ENCODE results near the gene IL17B.
"Not testable (repeated sequence)": the region's sequence is repeated elsewhere in the genome, so short reads cannot be mapped to it uniquely, and the experiment has no call there.

Gene IL17B

DNA sequence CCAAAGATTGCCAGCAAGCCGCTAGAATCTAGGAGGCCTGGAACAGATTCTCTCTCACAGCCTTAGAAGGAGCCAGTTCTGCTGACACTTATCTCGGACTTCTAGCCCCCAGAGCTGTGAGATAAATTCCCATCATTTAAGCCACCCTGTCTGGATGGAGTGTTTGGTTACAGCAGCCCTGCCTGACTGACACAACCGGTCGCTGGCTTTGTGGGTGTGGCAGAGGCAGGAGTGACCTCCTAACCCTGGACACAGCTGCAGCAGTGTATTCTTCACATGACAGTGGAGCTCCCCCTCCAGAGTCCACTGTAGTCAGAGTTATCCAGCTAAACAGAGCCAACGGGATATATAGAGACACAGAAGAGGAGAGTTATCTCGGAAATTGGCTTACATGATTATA lies 21.2 kb upstream of the IL17B start:
- DNase-seq (ENCODE audit: low spot score) = no peak

DNA sequence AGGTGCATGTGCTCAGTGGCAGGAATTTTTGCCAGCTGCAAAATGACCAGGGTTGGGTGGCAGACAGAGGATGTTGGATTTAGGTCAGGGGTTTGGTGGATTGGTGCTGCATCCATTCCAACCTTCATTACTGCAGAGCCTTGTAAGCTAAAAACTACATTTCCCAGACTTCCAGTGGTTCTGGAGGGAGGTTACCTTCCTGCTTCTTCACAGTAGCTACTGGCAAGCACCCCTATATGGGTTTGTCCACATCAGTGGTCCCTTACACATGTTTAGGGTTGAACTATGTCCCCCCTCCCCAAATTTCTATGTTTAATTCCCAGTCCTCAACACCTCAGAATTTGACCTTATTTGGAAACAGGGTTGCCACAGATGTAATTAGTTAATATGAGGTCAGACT lies 20.7 kb upstream of the IL17B start:
- no peak for DNase-seq (ENCODE audit: low spot score)

DNA sequence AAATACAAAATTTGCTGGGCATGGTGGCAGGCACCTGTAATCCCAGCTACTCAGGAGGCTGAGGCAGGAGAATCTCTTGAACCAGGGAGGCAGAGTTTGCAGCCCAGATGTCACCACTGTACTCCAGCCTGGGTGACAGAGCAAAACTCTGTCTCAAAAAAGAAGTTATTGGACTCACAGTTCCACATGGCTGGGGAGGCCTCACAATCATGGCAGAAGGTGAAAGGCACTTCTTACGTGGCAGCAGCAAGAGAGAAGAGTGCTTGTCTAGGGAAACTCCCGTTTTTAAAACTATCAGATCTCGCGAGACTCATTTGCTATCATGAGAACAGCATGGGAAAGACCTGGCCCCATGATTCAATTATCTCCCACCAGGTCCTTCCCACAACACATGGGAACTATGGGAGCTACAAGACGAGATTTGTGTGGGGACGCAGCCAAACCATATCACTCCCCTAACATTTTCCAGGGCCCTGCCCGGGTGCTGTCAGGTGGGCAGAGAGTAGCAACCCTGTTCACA lies 19.7 kb upstream of the IL17B start:
- DNase-seq (ENCODE audit: low spot score) = not testable (repeated sequence)

DNA sequence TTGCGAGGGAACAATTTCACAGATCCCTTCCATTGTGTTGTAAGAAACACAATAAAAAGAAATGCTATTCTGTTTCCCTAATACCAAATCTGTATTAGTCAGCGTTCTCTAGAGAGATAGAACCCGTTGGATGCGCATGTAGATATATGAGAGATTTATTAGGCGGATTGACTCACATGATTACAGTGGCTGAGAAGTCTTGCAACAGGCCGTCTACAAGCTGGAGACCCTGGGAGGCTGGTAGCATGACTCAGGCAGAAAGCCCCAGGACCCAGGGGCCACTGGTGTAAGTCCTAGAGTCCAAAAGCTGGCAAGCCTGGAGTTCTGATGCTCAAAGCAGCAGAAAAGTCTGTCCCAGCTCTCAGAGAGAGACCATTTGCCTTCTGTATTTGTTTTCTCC lies 18.4 kb upstream of the IL17B start:
- peak; percentile 81 for DNase-seq (ENCODE audit: low spot score)

DNA sequence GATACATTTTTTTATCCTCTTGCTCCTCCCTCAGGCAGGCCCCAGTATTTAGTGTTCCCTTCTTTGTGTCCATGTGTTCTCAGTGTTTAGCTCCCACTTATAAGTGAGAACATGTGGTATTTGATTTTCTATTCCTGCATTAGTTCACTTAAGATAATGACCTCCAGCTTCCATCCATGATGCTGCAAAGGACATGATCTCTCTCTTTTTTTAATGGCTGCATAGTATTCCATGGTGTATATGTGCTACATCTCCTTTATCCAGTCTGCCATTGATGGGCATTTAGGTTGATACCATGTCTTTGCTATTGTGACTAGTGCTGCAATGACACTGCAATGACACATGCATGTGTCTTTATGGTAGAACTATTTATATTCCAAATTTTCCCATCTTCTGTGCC lies 15.9 kb upstream of the IL17B start:
- DNase-seq (ENCODE audit: low spot score) = not testable (repeated sequence)

DNA sequence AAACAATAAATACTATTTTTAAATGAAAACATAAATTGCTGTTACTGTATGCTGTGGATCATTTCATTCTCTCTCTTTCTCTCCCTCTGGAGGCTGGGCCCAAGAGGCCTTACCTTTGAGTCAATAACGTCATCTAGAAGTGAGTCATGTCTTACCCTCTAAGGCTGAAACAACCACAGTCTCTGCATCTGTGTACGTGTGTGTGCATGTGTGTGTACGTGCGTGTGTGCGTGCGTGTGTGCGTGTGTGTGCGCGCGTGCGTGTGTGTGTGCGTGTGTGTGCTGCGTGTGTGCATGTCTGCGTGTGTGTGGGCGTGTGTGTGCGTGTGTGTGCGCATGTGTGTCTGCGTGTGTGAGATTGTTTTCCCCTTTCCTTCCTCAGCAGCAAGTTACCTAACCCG lies 13.6 kb upstream of the IL17B start:
- no peak for DNase-seq (ENCODE audit: low spot score)

DNA sequence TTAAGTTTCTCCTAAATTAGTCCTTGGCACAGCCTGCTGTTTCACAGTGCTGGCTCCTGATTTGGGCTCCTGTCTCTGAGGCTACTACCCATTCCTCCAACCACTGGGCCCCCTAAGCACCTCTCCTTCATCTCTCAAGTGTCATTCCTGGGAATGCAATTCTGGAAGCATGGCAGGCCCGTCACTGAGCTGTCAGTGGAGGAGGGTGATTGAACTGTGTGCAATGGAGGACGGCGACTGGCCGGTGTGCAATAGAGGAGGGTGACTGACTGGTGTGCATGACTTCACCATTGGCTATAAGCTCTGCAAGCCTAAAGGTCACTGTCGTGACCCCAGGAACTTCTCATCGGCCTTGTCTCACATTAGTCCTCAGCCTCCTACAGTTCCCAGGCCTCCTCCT lies 12.4 kb upstream of the IL17B start:
- no peak for DNase-seq (ENCODE audit: low spot score)

DNA sequence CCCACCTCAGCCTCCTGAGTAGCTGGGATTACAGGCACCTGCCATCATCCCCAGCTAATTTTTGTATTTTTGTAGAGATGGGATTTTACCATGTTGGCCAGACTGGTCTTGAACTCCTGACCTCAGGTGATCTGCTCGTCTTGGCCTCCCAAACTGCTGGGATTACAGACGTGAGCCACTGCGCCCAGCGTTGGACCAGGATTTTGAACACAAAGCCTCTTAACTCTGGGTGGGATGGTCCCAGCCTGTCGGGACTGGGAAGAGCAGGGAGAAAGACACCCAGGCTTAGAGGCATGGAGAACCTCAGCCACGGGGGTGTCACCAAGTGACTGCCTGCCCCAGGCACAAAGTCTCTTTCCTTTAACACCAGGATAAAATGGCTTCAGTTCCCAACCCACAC lies 12.0 kb upstream of the IL17B start:
- DNase-seq (ENCODE audit: low spot score) = not testable (repeated sequence)

DNA sequence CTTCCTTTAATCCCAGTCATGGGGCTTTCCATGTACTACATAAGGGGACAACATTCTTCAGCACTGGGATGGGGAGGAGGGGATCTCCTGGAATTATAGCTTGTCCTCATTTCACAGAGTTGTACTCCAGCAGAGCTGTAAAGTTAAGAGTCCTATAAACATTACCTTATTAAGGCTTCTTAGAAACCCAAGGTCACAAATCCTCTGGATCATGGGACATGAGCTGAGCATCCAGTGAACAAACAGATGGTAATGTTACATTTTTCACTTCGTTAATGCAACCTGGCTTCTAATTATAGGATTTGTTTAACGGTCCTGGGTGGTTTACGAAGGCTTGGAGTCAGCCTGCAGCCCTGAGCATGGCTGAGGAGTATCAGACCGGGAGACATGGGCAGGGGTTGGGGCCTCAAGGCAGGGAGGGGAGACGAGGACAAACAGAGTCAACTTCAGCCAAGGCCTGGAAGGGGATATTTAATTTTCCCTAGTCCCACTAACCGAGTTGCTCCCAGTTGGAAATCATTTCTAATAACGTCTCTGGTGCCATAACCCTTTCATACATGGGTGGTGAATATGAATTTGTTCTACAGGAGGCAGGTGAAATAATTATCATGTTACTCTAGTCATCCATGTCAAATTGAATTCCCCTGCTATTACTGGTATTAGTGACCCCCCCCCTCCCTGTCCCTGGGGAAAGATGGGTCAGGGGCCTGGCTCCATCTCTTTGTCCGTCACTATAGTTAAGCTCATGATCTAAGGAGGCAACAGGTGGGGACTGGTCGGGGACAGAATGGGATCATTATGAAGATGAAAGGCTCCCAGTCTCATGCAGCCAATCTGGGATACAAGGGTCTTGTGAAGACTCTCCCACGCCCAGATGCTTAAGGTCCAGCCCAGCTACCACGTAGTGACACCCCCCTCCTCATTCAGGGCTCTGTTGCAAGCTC lies 10.7 kb upstream of the IL17B start:
- DNase-seq (ENCODE audit: low spot score) = no peak

DNA sequence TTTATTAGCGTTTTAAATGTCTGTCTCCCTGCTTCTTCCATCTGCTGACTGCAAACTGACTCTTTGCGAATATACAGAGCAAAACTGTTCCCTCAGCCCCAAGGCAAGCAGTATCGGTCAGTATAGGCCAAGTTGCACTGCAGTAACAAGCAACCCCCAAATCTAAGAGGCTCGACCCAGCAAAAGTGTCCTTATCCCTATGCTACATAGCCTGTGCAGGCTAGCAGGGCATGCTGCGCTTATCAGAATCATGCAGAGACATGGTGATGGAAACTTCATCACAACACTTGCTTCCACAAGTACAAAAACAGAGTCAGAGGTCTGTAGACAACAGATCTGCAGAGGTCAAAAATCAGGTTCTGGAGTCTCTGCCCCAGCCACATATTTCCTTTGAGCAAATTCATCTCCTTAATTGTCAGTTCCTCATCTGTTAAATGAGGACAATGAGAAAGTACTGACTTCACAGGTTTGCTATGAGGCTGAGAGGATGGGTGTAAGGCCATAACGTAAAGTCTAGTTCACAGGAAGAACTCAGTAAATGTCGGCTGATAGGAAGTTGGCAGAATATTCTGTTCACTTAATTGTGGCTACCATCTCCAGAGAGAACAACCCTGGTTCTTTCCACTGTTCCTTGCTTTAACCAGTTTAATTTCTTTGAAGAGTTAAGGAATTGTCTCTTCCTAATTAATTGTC lies 9.6 kb upstream of the IL17B start:
- no peak for DNase-seq (ENCODE audit: low spot score)

DNA sequence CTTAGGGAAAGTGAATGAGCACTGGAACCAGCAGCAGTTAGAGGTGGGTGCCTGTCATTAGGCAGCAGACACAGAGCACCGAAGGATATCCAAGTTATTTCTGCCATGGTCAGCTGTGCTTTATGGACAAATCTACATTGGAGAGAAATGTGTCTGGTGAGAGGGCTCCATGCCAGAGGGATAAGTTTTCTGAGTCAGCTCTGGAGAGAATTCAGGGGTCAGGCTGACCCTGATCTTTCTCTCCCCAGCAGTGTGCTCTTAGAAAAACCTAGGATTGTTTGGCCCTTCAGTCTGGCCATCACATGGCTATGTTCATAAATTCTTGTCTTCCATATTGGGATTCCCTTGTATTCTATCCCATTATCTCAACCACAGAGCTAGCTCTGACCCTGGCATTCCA lies 8.9 kb upstream of the IL17B start:
- peak; percentile 44 for DNase-seq (ENCODE audit: low spot score)

DNA sequence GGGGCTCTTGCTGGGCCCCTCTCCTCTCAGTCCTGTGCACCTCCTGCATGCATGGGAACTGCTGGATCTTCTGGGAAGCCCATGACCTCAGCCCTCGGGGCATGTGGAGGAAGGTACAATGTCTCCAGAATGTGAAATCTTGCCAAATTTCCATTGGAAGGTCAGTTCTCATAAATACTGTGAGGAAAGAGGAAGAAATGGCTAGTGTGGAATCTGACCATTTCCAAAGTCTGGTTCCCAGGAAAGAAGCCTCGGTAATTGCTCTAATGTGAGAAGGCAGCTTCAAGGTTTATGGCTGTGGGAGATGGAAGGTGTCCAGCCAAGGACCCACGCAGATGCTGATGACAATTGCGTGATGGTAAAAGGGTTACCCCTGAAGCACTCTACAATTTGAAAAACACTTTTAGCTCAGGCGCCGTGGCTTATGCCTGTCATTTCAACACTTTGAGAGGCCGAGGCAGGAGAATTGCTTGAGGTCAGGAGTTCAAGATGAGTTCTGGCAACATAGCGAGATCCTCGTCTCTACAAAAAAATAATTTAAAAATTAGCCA lies 8.1 kb upstream of the IL17B start:
- DNase-seq (ENCODE audit: low spot score) = no peak

DNA sequence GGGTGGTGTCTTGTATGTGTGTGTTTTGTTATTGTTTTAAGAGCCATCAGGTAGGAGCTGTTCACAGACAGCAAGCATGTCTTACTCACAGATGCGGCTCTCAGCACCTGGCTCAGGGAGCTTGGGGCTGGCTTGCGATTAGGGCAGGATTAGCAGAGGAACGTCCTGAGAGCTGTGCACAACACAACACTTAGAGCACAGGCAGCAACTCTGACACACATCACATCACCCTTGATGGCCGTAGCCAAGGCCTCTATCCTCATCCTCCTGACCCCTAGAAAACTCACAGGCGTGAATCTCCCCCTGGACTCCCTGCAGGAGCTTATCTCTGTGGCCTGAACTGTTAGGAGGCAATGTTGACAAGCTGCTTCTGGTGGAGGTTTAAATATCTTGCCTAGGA lies 7.1 kb upstream of the IL17B start:
- DNase-seq (ENCODE audit: low spot score) = no peak

DNA sequence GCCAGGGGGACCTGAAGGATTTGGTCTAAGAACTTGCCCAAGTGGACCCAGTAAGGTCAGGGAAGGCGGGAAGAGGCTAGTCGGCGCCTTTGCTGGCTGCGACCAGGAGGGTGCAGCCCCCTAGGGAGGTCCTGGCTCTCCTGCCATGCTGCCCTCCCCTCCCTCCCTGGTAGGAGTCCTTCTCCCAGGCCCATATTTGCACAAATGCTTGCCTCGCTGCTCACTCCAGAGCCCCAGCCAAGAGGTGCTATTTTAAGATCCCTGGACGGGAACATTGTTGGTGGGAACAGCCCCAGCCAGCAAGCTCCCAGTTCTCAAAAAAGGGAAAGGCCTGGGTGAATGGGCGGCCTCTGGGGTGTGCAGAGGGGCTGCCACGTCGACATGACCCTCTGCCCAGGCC lies 4.3 kb upstream of the IL17B start:
- no peak for DNase-seq (ENCODE audit: low spot score)

DNA sequence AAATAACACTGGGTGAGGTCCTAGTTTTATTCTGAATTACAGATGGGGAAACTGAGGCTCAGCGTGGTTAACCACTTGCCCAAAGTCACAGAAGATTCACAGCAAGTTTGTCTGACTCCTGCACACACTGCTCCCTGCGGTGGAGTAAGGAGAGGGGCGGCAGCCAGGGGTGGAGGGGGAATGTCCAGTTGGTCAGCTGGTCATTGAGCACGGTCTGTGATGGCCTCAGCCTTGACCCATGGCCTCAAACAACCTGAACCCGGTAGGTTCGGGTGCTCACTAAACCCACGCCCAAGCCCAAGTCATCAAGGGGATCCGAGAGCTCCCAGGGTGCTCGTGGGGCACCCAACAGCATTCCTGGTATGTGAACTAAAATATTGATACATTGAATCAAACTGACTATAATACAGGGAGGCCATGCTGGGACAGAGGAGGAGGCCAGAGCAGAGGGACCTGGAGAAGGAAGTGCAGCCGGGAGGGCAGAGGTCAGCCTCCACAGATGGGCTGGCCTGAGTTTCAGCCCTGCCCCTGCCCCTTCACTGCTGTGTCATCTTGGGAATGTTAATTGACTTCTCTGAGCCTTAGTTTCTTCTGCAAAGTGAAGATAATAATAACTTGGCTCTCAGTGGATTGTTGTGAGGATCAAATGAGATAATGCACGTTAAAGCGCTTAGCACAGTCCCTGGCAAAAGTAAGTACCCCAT lies 3.6 kb upstream of the IL17B start:
- DNase-seq (ENCODE audit: low spot score) = no peak

DNA sequence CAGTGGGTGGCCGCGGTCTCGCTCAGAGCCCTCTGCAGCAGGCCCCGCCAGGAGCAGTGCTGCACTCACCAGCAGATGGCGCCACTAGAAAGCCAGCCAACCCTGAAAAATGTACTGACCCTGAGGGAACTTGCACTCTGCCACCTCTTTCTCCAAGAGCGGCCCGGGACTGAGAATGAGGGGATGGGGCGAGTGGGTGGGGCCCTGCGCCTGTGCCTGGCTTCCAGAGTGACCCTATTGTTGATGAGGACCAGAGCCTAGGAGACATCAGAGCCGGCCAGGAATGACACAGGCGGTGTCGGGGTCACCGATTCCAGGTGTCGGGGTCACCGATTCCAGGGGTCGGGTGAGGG lies 2.9 kb upstream of the IL17B start:
- peak; percentile 91 for DNase-seq (ENCODE audit: low spot score)

DNA sequence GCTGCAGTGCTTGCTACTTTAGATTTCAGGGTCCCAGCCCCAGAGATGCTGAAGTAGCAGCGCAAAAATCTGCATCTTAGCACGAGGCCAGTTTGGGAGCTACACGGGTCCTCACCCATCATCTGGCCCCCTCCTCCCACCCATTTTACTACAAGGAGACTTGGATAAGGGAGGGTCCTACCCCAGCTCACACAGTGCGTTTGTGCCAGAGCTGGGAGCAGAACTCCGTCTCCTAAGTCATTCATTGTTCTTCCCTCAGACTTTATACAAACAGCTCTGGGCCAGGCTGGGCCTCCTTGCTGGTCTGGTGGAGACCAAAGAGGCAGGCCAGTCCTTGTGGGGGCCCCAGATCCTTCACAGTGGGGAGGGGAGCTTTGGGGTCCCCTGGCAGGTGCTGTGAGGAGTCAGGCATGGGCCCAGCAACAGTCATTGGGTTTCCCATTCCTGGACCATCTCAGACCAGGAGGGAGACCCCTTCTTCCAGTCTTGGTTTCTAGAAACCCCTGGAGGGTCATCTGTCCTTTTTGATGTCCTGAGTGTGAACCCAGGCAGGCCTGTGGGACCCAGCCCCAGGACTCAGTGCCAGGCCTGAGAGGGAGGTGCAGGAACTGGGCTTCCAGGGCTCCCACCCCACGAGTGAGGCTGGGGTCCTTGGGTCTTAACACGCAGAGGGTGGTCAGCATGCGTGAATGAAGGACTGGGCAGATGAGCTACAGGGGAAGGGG lies 2.3 kb upstream of the IL17B start:
- no peak for DNase-seq (ENCODE audit: low spot score)

DNA sequence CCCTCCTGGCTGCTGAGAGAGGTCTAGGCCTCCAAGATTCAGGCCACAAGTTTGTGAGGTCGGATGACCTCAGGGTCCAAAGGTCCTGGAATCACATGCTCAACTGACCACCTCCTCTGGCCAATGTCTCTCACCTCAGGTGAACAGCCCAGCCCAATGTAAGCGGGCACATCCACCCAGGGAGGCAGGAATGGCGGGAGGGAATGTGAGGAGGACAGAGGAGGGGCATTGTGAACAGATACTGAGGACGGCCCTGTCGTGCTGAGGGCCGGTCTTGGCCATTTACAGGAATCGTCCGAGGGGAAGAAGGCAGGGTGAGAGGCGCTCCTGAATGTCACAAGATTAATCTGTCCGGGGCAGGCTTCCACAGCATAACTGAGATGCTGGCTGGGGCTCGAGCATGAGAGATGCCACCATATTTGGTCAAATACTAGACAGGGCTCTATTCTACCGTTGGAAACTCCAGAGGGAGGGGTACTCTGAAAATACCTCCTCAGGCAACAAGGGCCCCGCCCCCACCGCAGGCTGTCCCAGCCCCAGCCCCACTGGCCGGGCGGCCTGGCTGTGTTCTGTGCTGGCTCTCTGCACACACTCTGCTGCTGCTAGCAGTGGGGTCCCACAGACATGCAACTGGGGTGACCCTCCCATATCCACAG lies 1.5 kb upstream of the IL17B start:
- DNase-seq (ENCODE audit: low spot score) = no peak

DNA sequence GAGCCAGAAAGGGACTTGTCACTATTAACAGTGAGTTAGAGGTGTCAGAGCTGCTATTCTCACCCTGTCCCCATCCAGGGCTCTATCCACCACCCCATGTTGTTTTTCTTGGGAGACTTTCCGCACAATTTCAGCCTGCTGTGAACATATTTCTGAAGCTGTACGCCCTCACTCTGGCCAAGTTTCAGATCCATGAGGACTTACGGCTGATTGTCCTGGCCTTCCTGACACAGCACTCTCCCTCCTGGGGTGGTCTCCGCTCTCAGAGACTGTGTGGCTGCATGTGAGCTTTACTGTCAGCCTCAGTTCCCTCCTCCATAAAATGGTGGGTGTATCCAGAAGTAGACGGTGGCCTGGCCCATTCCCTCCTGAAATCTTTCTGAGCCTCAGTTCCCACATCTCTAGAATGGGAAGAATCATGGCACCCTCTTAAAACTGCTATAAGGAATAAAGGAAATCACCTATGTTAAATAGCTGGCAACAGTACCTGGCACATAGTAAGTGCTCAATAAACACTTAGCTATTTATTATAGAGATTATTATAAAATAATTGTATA lies 804 bp upstream of the IL17B start:
- DNase-seq (ENCODE audit: low spot score) = no peak

DNA sequence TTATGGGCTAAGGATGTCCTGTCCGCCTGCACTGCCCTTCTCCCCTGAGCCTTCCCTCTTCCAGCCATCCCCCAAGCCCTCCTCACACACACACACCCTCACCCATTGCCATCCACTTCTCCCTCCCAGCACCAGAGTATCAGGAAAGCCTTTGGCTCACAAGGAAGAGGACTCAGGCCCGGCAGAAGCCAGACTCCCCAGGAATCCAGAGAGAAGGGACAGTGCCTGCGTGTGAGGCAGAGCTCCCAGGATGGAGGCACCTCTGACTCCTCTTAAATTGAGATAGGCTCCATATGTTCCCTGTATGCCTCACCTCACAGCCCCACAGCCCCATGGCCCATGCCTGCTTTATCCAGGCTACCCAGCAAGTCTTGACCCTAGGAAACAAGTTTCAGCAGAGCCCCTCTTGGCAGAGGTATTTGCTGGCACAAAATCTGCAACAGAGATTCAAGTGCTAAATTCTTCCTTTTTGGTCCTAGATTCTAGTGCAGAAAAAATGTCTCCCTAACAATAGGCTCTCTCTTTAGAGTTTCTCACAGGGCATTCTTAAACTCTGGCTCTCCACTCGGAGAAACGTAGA lies 761 bp downstream of the IL17B start:
- no peak for DNase-seq (ENCODE audit: low spot score)

Measured in GM03348 (cell line).